Adipocyte (in vitro differentiated cells): ENCODE measurements around the gene SIRPD.
A peak's percentile ranks its signal among the peaks of the same experiment; 100 is the strongest.

Experiments used
- DNase-seq: peaks from one replicate; pipeline ENCODE4 v3.0.0-alpha.2; 2015; ENCODE audit warnings: low read depth
- H3K27me3 ChIP-seq: replicated peaks from 2 replicates; pipeline ENCODE4 v1.7.0; 2013; ENCODE audit warnings: mild to moderate bottlenecking, low read length, moderate library complexity; ENCODE audit not compliant: control insufficient read depth, insufficient read depth
- H3K36me3 ChIP-seq: 2 replicates; pipeline ENCODE4 v1.7.0; 2013; ENCODE audit warnings: low read length, mild to moderate bottlenecking, moderate library complexity; ENCODE audit not compliant: control insufficient read depth, insufficient read depth, severe bottlenecking
- H3K4me1 ChIP-seq: 2 replicates; pipeline ENCODE4 v1.7.0; 2013; ENCODE audit warnings: mild to moderate bottlenecking, low read length, moderate library complexity; ENCODE audit not compliant: control insufficient read depth, insufficient read depth
- H3K4me3 ChIP-seq: 2 replicates; pipeline ENCODE4 v1.7.0; 2013; ENCODE audit warnings: mild to moderate bottlenecking, low read length, moderate library complexity
- H3K9ac ChIP-seq: 2 replicates; pipeline ENCODE4 v1.7.0; 2013; ENCODE audit warnings: mild to moderate bottlenecking, low read length, moderate library complexity
- H3K9me3 ChIP-seq: 2 replicates; pipeline ENCODE4 v1.7.0; 2013; ENCODE audit warnings: mild to moderate bottlenecking, low read length, moderate library complexity; ENCODE audit not compliant: control insufficient read depth

The SIRPD gene

GRCh38 chr20:1536893-1537730 is 20.4 kb downstream of the SIRPD start:
- Histone ChIP-seq H3K9ac (no peak overlapping the region), H3K4me3 (no peak overlapping the region), H3K9me3 (peaks cover 9% of the 10 kb centered on the region), H3K36me3 (no peaks in the 10 kb centered on the region), H3K27me3 (no peaks in the 10 kb centered on the region), H3K4me1 (peaks cover 11% of the 10 kb centered on the region)
- DNase-seq, result no peak

- Histone ChIP-seq H3K4me1 (peaks cover 11% of the 10 kb centered on the region), H3K36me3 (no peaks in the 10 kb centered on the region), H3K4me3 (no peak overlapping the region), H3K27me3 (no peaks in the 10 kb centered on the region), H3K9ac (no peak overlapping the region), H3K9me3 (peaks cover 9% of the 10 kb centered on the region)
- DNase-seq, result no peak
Measured at GRCh38 chr20:1535420-1536175, 21.9 kb downstream of the SIRPD start.

GRCh38 chr20:1534526-1534925 is 23.0 kb downstream of the SIRPD start:
- no peak for DNase-seq
- H3K9ac ChIP-seq, result no peak overlapping the region
- H3K9me3 ChIP-seq, result peaks cover 2% of the 10 kb centered on the region
- peaks cover 11% of the 10 kb centered on the region for H3K4me1 ChIP-seq
- no peaks in the 10 kb centered on the region for H3K36me3 ChIP-seq
- H3K4me3 ChIP-seq, result no peak overlapping the region
- H3K27me3 ChIP-seq, result no peaks in the 10 kb centered on the region

DNA sequence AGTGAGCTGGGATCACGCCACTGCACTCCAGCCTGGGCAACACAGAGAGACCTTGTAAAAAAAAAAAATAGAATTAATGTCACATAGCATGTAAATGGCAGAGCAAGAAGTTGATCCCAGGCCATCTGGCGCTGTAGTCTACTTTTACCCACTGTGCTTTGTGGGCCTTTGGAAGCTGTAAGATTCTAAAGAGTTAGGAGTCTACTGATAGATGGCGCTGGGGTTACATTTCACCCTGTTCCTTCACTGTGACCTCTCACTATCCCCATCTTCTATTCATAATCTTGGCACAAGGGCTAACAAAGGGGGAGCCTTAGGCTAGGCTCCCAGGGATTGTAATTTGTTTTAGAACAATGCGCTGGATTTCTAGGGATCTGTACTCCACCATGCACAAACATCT is 24.4 kb downstream of the SIRPD start:
- Histone ChIP-seq H3K27me3 (no peaks in the 10 kb centered on the region), H3K9me3 (peaks cover 3% of the 10 kb centered on the region), H3K4me1 (peaks cover 11% of the 10 kb centered on the region), H3K4me3 (no peak overlapping the region), H3K9ac (no peak overlapping the region), H3K36me3 (no peaks in the 10 kb centered on the region)
- no peak for DNase-seq

- no peaks in the 10 kb centered on the region for H3K27me3 ChIP-seq
- H3K4me3 ChIP-seq, result no peak overlapping the region
- H3K9me3 ChIP-seq, result peaks cover 6% of the 10 kb centered on the region
- H3K36me3 ChIP-seq, result no peaks in the 10 kb centered on the region
- H3K9ac ChIP-seq, result no peak overlapping the region
- H3K4me1 ChIP-seq, result no peaks in the 10 kb centered on the region
- peak; percentile 17 for DNase-seq
Measured at GRCh38 chr20:1528811-1529210, 28.7 kb downstream of the SIRPD start.

DNA sequence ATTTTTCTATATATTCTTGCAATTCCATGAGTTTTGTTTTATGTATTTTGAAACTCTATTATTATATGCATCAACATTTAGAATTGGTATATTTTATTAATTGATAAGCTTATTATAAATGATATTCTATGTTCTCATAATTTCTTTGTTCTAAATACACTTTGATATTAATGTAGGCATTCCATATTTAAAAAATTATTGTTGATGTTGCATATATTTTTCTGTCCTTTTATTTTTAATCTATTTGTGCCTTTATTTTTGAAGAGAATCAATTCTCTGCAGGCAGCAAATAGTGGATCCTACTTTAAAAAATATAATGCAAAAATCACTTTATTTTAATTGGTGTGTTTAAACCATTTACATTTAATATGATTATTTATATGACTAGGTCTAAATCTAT is 29.6 kb downstream of the SIRPD start:
- Histone ChIP-seq H3K4me3 (no peak overlapping the region), H3K36me3 (no peaks in the 10 kb centered on the region), H3K9ac (no peak overlapping the region)

GRCh38 chr20:1526896-1527295 is 30.6 kb downstream of the SIRPD start:
- Histone ChIP-seq H3K4me1 (no peaks in the 10 kb centered on the region), H3K4me3 (no peak overlapping the region), H3K36me3 (no peaks in the 10 kb centered on the region), H3K9me3 (peaks cover 6% of the 10 kb centered on the region), H3K9ac (no peak overlapping the region), H3K27me3 (peaks cover 2% of the 10 kb centered on the region)
- DNase-seq, result no peak

More for the DNA sequence above, 29.6 kb downstream of the SIRPD start:
- Histone ChIP-seq H3K27me3 (no peaks in the 10 kb centered on the region), H3K9me3 (peaks cover 6% of the 10 kb centered on the region), H3K4me1 (no peaks in the 10 kb centered on the region)
- DNase-seq, result no peak

DNA sequence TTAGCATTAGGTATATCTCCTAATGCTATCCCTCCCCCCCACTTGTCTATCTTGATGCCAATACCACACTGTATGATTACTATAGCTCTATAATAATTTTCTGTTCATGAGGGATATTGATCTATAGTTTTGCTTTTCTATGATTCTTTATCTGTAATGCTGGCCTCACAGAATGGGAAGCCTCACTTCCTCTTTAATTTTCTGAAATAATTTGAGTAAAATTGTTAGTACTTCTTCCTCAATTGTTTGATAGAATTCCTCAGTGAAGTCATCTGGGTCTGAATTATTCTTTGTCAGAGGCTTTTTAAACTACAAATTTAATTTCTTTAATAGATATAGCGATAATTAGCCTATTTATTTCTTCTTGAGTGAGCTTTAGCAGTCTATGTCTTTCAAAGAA is 31.2 kb downstream of the SIRPD start:
- Histone ChIP-seq H3K4me3 (no peak overlapping the region), H3K27me3 (peaks cover 8% of the 10 kb centered on the region), H3K9me3 (peaks cover 6% of the 10 kb centered on the region), H3K9ac (no peak overlapping the region), H3K4me1 (no peaks in the 10 kb centered on the region), H3K36me3 (no peaks in the 10 kb centered on the region)
- no peak for DNase-seq

DNA sequence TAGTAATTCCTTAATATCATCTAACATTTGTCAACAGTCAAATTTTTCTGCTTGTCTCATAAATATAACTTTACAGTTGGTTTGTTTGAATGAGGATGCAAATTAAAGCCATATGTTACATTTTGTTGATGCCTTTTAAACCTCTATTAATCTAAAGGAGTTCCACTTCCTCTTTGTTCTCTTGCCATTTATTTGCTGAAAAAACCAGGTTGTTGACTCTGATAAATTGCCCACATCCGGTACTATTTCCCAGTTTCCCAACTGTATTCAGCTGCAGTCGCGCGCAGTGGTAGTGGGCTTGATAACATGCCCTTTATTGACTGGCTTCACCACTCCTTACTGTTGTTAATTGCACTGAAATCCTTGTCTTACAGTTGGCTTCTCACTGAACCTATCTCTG is 33.5 kb downstream of the SIRPD start:
- no peak overlapping the region for H3K9ac ChIP-seq
- peaks cover 22% of the 10 kb centered on the region for H3K27me3 ChIP-seq
- DNase-seq, result no peak
- H3K9me3 ChIP-seq, result peaks cover 6% of the 10 kb centered on the region
- no peaks in the 10 kb centered on the region for H3K4me1 ChIP-seq
- H3K4me3 ChIP-seq, result no peak overlapping the region
- H3K36me3 ChIP-seq, result no peaks in the 10 kb centered on the region

GRCh38 chr20:1517010-1517409 is 40.5 kb downstream of the SIRPD start:
- Histone ChIP-seq H3K4me3 (no peak overlapping the region), H3K9ac (no peak overlapping the region), H3K4me1 (no peaks in the 10 kb centered on the region), H3K27me3 (peaks cover 65% of the 10 kb centered on the region), H3K36me3 (no peaks in the 10 kb centered on the region), H3K9me3 (no peaks in the 10 kb centered on the region)
- no peak for DNase-seq

DNA sequence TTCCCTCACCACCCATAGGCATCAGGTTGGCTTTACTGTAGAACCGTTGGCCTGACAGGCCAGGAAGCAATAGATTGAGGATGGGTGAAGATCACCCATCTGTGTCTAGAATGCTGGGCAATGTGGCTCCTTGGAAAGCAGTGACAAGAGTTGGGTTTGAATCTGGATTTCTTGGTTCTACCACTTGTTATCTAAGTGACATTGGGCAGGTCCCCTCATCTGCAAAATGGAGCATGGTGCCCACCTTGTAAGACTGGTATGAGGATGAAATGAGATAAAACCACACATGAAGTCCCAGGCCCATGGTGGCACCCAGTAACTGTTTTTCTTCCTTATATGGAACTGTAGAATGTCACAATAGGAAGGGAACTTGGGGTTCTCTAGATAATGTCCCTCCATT is 43.7 kb downstream of the SIRPD start:
- Histone ChIP-seq H3K4me1 (no peaks in the 10 kb centered on the region), H3K9ac (no peak overlapping the region), H3K4me3 (no peak overlapping the region), H3K36me3 (no peaks in the 10 kb centered on the region), H3K9me3 (no peaks in the 10 kb centered on the region), H3K27me3 (peaks cover 61% of the 10 kb centered on the region)
- DNase-seq, result no peak
